ENCODE results near the gene TMEM8B.
A peak's percentile ranks its signal among the peaks of the same experiment; 100 is the strongest.
"Not testable (repeated sequence)": the region's sequence is repeated elsewhere in the genome, so short reads cannot be mapped to it uniquely, and the experiment has no call there.

Gene TMEM8B

DNA sequence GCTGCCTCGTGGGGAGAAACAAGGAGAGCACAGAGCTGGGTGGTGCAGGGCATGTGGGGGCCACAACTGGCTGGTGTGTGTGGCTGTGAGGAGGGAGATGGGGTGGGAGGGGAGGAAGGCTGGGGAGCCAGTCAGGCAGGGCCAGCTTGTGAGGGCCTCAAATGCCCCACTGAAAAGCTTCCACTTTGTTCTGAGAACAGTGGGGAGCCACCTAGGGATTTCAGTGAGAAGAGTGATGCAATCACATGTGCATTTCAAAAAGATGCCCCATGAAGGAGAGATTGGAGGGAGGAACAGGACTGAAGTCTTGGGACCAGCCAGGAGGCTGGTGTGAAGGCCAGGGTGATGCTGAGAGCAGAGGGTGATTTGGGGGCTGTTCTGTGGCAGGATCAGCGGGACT is 39.9 kb downstream of the TMEM8B start:
- no peak for DNase-seq (ENCODE audit: extremely low read depth, low read depth)
- TF ChIP-seq CTCF (IDR thresholded peaks at IDR 0.05; ENCODE audit: low read depth, low read length) = no peak

DNA sequence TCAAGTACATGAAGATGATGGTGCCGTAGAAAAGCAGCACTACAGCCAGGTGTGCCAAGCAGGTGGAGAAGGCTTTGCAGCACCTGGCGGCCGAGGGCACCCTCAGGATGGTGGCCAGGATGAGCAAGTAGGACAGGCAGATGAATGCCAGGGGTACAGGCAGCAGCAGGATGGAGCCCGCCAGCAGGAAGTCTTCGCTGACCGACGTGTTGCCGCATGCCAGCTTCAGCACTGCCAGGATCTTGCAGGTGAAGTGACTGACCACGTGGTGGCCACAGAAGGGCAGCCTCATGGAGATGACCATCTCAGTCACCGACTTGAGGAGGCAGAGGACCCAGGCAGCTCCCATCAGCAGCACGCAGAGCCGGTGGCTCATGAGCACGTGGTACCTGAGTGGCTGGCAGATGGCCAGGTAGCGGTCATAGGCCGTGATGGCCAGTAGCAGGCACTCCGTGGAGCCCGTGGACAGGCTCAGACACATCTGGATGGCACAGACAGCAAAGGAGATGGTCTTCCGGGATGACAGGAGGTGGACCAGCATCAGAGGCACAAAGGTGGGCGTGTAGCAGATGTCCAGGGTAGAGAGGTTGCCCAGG is 40.7 kb downstream of the TMEM8B start:
- no peak for DNase-seq (ENCODE audit: extremely low read depth, low read depth)
- no peak for TF ChIP-seq CTCF (IDR thresholded peaks at IDR 0.05; ENCODE audit: low read depth, low read length)

DNA sequence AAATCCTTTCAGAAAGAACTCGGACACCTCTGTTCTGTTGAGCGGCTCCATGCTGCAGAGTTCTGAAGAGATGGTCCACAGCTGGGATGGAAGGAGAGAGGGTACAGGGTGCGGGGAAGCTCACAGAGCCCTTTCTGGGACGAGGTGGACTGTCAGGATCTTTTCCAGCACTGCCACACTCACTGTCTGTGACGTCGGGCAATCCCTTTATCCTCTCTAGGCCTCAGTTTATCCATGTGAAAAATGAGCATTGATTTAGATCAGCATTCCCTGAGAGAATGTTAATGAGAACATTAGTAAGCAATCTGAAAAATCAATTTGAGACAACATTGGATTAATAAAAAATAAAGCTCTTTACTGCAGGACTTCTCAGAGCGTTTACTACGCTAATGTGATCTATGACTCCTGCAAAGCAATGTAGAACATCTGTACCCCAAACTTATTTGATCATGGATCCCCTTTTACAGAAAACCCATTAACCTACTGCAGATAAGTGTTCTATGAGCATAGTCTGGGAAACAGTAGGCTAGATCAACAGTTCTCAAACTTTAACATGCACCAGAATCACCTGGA is 41.4 kb downstream of the TMEM8B start, which contains the start of gene OR13J1:
TSS of gene OR13J1 (minus strand) at position 51 of the 573 bp plus-strand sequence. CDS start at position 51, 0 bp downstream.
- TF ChIP-seq CTCF (IDR thresholded peaks at IDR 0.05; ENCODE audit: low read depth, low read length) = no peak
- no peak for DNase-seq (ENCODE audit: extremely low read depth, low read depth)

DNA sequence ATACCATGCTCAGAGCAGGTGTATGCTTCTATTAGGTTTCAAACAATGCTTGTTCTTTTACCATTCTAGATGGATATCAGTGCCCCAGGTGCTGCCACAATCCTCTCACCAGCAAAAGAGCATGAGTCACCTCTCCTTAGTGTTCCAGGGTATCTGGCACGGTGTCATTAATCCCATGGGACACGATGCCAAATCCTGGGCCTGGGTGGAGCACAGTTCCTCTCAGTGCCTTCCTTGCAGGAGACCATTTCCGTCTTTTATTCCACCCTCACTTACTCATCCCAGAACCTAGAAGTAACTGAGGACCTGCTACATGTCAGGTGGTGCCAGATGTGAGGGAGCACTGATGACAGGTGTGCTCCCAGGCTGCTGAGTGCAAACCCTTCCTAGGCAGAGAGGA is 42.5 kb downstream of the TMEM8B start:
- DNase-seq (ENCODE audit: extremely low read depth, low read depth) = no peak
- TF ChIP-seq CTCF (IDR thresholded peaks at IDR 0.05; ENCODE audit: low read depth, low read length) = no peak

GRCh38 chr9:35872505-35872904 is 43.5 kb downstream of the TMEM8B start:
- DNase-seq (ENCODE audit: extremely low read depth, low read depth) = no peak
- no peak for TF ChIP-seq CTCF (IDR thresholded peaks at IDR 0.05; ENCODE audit: low read depth, low read length)

DNA sequence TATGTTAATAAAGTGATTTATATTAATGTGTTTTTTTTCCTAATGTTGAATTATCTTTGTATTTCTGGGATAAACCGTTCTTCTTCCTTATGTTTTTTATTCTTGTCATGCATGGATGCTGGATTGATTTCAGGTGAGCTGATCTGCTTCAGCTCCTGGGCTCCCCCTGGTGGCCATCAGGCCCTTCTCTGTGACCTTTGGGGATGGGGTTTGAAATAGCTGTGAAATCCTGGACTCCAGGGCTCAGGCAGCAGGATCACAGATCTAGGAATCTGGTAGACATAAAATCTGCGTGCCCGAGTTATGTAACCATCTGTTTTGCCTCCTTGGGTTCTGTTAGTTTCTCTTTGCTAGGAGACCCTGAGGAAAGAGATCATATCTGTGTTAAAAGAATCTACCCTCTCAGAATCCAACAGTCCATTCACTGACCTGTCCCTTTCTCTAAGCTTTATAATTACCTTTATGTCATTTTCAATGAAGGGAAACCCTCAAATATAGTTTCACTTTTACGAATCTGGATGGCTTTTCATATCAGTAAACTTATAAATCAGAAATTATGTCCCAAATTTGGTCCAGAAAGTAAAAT is 53.3 kb downstream of the TMEM8B start:
- peak; percentile 100 for TF ChIP-seq CTCF (IDR thresholded peaks at IDR 0.05; ENCODE audit: low read depth, low read length)
- peak; percentile 47 for DNase-seq (ENCODE audit: extremely low read depth, low read depth)

GRCh38 chr9:35882996-35883395 is 54.0 kb downstream of the TMEM8B start:
- DNase-seq (ENCODE audit: extremely low read depth, low read depth) = peak; percentile 41
- no peak for TF ChIP-seq CTCF (IDR thresholded peaks at IDR 0.05; ENCODE audit: low read depth, low read length)

GRCh38 chr9:35884908-35885307 is 55.9 kb downstream of the TMEM8B start:
- not testable (repeated sequence) for DNase-seq (ENCODE audit: extremely low read depth, low read depth)

Data from AG09319 (cell line).